ENCODE data around the gene AP3M1.
"Not testable (repeated sequence)": the region's sequence is repeated elsewhere in the genome, so short reads cannot be mapped to it uniquely, and the experiment has no call there.

AP3M1 gene

GRCh38 chr10:74150204-74150989, at the start of gene AP3M1:
Gene AP3M1, minus strand, starts transcription at chr10:74150828. Its CDS starts 12,449 bp downstream, at chr10:74138379.
- peak; percentile 68 for DNase-seq (ENCODE audit: low read depth)

DNA sequence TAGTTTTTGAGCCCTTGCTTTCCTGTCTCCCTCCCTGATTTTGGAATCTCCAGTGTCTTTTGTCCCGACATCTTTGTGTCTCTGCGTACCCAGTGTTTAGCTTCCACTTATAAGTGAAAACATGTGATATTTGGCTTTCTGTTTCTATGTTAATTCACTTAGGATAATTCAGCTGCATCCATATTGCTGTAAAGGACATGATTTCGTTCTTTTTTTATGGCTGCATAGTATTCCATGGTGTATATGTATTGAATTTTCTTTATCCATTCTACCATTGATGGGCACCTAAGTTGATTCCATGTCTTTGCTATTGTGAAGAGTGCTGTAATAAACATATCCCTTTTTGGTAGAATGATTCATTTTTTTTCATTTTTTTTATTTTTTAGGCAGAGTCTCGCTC, 48.7 kb upstream of the AP3M1 start:
- DNase-seq (ENCODE audit: low read depth), result no peak

DNA sequence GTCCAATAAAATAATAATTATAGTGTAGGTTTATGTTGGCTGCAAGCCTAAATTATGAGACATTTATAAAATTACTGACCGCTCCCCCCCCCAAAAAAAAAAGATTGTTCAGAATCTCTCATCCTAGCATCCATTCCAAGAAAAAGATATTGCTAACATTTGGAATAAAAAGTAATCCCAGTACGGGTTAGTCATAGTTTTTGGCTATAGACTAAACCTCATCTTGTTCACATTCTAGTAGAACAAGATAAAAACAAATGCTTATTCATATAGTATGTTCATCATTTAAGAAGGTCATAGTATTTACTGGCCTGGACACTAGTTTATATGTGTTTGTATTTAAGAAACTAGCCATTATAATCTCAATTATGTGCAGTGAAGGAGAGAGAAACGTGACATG, 44.4 kb upstream of the AP3M1 start:
- DNase-seq (ENCODE audit: low read depth), result no peak

- DNase-seq (ENCODE audit: low read depth), result no peak
These were observed 43.9 kb upstream of the AP3M1 start for GRCh38 chr10:74194545-74194944.

DNA sequence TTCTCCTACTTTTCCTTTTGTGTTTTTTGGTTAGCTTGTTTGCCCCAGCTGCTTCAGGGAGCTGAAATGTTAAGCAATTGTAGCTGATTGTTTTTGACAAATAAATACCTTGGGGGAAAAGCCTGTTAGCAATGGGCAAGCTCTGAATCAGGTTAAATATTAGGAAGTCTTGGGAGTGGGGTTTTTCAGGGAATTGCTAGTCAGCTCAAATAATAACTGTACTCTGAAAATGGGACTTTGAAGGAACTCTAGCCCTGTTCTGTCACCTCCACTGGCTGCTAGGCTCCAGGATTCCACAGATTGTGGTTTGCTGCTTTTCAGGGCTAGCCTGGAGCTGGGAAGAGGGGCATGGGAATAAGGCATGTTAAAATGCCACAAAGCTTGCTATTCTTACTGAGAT, 39.9 kb upstream of the AP3M1 start:
- DNase-seq (ENCODE audit: low read depth), result no peak

DNA sequence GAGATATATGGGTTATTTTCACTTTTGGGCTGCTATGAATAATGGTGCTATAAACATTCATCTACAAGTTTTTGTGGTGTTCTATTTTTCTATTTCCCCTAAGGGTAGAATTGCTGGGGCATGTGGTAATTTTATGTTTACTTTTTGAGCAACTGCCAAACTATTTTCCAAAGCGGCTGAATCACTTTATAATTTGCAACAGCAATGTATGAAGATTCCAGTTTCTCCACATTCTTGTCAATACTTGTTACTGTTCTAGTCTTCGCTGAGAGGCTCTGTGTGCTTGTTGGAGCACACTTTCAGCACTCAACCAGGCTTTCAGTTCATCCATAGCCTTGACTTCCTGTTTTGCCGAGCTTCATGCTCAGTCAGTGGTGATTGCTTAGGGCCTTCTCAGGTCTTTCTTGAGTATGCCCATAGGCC, 39.4 kb upstream of the AP3M1 start:
- no peak for DNase-seq (ENCODE audit: low read depth)

- DNase-seq (ENCODE audit: low read depth), result not testable (repeated sequence)
These were observed 38.0 kb upstream of the AP3M1 start for GRCh38 chr10:74188617-74189016.

DNA sequence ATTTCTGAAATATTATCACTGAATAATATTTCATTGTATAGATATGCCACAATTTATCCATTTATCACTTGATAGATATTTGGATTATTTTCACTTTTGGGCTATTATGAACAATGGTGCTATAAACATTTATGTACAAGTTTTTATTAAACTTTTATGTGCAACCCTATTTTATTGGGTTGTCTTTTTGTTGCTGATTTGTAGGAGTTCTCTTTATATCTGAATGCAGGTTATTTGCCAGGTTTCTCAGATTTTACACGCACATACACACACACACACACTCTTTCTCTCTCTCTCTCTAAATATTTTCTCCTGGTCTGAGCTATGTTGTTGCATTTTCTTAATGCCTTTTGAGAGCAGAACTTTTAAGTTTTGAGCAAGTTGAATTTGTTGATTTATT, 36.6 kb upstream of the AP3M1 start:
- DNase-seq (ENCODE audit: low read depth), result no peak

GRCh38 chr10:74186678-74187077, 36.0 kb upstream of the AP3M1 start:
- DNase-seq (ENCODE audit: low read depth), result no peak

GRCh38 chr10:74179111-74179710, 28.6 kb upstream of the AP3M1 start:
- DNase-seq (ENCODE audit: low read depth), result no peak

DNA sequence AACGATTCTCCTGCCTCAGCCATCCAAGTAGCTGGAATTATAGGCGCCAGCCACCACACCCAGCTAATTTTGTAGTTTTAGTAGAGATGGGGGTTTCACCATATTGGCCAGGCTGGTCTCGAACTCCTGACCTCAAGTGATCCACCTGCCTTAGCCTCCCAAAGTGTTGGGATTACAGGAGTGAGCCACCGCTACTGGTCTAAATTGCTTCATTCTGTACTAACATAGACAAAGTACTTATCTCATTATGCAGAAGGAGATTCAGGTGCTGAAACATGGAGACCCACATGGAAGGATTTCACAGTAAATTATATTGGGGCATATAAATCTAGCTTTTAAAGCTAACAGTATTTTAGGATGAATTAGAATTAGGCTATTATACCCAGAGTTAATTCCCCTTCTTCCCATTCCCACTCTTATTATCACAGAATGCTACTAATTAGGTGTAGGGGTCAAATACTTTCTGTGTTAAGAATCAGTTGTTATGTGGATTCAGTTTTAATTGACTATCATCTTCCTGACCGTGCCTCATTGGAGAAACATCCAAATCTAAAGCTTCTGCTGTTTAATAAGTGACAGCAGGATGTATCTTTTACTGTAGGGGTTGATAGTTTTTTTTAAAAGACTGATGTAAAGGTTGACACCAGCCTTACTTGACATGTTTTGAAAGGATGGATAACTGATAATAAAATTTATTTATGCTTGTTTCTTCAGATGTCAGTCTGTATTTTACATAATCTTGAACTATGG, 27.6 kb upstream of the AP3M1 start:
- no peak for DNase-seq (ENCODE audit: low read depth)

GRCh38 chr10:74177140-74177677, 26.6 kb upstream of the AP3M1 start:
- DNase-seq (ENCODE audit: low read depth), result peak; percentile 15

DNA sequence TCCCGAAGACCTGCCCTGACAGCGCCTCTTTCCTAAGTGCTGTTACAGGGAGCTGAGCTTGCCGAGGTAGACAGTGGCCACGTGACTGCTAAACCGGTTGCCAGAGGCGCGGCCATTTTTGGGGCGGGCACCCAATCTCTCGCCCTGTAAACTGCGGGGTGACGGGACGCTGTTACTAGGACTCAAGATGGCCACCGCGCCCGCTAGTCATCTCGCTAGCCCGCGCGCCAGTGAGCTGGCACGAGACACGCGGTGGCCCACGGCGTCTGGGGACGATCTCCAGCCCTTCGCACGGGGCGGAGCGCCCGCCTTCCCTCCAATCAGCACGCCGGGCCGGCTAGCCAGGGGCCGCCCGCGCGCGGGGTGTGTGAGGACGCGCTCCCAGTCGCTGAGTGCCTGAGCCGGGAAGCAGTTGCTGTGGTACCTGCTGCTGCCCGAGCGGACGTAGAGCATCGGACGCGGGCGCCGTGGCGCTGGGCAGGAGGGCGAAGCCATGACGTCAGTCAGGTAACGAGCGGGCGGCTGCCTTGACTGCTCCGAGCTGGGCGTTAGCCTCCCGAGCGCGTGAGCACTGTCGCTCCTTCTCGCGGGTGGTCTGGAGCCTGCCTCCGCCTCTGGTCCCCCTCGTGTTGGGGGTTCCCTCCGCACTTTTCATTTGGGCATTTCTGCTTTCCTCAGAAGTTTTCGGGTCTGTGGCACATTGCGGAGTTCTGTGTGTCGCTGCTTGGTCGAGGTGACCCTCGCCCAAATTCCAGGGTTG, 25.9 kb upstream of the AP3M1 start:
- DNase-seq (ENCODE audit: low read depth), result peak; percentile 92

DNA sequence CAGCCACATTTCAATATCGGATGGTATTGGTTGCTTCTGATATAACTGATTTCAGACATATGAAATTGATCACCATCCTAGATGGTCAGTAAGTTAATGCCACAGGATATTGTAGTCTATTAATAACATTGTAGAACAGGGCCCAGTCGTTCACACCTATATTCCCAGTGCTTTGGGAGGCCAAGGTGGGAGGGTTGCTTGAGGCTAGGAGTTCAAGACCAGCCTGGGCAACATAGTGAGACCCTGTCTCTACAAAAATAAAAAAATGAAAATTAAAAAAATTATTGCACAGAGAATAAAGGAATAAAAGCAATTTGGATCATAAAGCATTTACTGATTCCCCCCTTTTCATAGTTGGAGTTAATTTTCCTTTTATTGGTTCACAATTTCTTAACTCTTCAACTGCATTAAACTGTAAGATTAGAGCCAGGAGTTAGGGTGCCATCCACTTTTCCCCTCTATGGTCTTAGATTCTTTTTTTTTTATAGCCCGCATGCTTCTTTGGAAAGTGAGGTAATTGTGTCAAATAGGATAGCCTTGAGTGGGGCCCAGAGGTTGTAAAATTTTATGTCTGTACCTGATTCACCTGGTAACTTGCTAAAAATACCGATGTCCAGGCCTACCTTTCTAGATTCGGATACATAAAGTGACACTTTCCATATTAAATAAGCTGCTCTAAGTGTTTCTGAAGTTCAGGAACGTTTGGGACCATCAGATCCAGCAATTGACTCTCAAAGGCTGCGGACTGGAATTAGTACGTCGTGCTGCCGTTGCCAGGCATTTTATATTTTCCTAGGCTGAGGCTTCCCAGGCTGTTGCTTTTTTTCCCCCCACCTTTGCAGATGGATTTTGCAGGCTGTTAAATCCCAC, 25.1 kb upstream of the AP3M1 start:
- DNase-seq (ENCODE audit: low read depth), result no peak

DNA sequence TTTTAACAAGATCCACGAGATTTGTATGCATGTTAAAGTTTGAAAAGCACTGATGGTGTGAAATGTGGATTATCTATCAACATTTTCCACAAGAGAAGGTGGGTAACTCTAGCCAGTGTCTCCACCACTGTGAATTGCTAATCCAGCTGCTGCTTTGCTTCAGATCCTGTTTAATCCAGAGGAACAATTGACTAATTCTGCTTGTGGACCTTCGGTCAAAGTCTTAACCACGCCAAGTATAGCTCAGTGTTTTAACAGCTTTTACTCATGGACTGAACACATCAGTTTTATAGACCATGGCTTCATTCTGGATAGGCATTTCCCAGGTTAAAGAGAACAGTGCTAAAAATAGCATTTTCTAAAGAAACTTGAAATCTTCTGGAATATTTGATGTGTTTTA, 23.9 kb upstream of the AP3M1 start:
- no peak for DNase-seq (ENCODE audit: low read depth)

- no peak for DNase-seq (ENCODE audit: low read depth)
These were observed 21.0 kb upstream of the AP3M1 start for GRCh38 chr10:74171625-74172024.

GRCh38 chr10:74167443-74167842, 16.8 kb upstream of the AP3M1 start:
- no peak for DNase-seq (ENCODE audit: low read depth)

- DNase-seq (ENCODE audit: low read depth), result no peak
These were observed 14.9 kb upstream of the AP3M1 start for GRCh38 chr10:74165530-74165901.

DNA sequence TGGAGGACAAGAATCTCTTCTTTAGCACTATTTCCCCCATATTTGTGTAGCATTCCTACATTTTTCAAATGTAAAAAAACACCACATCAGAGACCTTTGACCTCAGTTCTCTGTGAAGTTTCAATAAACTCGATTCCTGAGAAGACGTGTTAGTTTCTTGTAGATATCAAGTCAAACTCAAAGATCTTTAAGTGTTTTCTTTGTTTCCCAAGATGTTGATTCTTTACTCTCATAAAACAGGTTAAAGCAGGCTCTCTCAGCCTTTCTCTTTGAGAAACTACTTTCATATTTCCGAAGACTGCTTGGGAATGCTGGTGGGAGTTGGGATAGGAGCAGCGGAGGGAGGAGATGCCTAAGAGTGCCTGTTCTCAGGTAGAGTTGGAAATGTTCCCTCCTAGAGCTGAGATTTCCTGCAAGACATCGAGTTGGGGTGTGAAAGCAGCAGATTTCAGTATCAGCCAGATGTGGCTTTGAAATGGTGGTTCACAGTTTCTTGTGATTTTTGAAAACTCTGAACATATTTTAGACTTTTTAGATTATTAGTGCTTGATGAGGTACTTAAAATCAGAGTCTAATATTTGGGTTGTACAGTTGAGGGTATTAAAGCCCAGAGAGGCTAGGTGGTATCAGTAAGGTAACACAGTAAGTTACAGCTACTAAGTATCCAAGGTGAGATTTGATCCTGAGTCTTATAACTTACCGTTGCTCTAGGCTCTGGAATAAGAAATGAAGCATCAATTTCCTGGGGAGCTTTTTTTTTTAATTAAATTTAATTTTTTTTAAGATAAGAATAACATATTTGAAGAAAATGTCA, 14.3 kb upstream of the AP3M1 start:
- DNase-seq (ENCODE audit: low read depth), result no peak

All from stimulated activated CD8-positive, alpha-beta memory T cell treated with anti-CD3 and anti-CD28 coated beads, Interleukin-12 subunit alpha, Interleukin-12 subunit beta, amount 100 ng/mL, for 1 hour (primary cell).